Left forelimb (tissue), 1 donor: ENCODE results near the gene ROM1.

Experiments used
- DNase-seq: peaks from one replicate; pipeline ENCODE4 v3.0.0-alpha.2; 2018; ENCODE audit warnings: low spot score

The ROM1 gene

DNA sequence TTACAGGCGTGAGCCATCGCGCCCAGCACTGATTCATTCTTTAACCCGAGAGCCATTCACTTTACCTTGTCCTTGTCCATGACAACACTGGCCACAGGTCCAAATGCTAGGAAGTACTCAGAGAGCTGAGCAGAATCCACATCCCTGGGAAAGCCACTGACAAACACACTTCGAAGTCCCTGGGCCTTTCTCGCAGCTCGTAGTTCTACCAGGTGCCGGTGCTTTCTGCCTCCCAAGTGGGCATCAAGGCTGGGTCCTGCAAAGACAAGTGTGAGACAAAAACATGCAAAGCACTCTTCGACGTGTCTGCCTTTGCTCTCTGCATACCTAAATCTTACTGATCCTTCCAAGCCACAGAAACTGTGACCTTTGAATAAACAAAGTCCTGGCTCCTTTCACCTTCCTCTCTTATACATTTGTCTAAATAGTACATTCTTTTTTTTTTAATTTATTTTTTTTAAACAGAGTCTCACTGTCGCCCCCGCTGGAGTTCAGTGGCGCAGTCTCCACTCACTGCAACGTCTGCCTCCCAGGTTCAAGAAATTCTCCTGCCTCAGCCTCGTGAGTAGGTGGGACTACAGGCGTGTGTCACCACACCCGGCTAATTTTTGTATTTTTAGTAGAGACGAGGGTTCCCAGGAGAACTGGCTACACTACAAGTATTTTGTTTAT is 24.0 kb upstream of the ROM1 start:
- no peak for DNase-seq

DNA sequence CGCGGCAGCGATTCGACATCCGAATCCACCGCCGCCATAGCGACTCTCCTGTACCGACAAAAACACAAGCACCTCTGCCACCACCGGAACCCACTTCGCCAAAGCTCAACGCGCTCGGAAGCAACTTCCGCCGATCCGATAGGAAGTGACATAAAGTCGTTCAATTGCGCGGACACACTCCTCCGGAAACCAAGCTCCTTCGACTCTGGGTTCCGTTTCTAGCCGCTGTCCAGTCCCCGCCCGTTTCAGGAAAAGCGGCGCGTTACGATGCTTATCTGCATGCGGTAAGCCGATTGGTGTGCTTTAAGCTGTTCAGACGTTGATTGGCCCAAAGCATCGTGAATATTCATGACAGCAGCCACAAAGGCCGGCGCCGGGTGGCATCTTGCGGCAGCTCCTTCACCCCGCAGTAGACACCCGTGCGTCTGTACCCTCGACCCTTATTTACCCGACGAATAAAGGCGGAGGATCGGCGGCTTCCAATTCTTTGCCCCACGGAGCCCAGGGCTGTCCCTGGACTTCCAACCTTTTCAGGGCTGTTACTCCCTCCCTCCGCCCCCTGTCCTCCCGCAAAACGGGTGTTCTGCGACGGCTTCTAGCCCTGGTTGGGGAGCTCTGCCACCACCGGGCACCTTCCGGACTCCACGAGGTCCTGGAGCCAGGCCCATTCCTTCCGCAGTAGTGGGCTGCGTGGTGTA is 21.5 kb upstream of the ROM1 start, which contains the start of gene TUT1:
Gene TUT1, minus strand, starts transcription at position 76 of the 698 bp plus-strand sequence. Its CDS starts 38 bp downstream, at position 38.
- peak; percentile 95 for DNase-seq

DNA sequence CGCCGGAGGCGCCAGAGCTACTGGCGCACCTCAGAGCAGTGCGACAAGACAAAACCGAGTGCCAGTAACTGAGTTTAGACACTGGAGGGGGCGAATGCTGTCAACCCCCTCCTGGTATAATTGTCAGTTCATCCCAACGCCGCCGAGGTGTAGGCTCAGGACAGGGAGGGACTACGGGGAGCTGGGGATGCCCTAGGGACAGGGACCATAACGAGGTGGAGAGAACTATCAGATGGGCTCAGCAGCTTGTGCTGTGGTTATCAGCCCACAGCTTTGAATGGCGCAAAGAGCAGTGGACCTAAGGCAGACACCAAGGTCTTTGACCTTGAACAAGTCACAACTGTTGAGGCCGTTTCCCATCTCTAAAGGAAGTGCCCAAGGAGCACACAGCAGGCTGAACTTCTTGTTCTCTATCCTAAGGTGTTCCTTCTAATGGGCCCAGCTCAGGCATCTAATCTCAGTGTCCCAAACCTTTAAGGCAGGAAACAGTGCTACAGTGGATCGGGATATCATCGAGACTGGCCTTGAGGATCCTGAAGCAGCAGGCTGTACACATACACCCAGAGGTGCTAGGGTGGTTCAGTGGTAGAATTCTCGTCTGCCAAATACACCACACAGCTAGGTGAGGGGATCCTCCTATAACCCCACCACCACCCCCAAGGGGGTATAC is 20.8 kb upstream of the ROM1 start:
- DNase-seq = no peak

DNA sequence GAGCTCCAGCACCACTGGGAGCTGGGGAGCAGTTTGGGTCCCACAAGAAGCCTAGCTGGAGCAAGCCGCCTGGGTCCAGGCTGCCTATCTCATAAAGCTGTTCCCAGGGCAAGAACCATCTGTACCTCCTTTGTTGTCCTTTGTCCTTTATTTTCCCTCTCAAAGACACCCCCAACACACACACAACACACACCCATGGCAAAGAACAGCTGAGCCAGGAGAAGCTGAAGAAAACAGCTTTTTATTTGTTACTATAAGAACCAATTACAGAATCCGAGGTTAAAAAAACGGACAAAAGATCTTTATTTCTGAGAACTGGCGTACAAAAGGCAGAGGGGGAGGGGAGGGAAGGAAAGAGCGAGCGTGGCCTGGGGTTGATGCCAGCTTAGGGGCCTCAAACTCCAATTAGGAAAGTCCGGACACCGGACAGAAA is 20.1 kb upstream of the ROM1 start:
- no peak for DNase-seq

DNA sequence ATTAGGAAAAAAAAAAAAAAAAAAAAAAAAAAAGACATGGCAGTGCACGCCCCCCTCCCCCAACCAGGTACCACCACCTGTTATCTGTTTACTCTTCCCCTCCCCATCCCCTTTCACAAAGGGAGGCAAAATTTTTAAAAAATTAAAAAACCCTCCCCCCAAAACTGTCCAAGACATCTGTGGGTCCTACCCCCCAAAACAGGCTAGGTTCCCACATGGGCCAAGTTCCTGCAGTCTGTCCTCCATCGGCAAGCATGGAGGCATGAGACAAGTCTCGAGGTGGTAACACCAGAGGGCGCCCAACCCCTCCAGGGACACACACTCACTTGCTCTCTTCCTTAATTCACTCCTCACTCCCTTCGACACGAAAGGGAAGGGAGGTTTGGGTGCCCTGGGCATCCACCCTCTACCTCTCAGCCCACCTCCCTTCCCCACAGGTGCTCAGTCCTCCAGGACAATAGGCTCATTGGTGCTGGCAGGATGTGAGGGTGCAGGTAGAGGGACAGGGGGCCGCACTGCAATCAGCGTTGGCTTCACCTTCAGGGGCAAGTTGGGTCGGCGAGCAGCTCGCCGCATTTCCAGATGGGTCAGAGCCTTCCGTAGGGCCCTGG is 19.5 kb upstream of the ROM1 start:
- no peak for DNase-seq

DNA sequence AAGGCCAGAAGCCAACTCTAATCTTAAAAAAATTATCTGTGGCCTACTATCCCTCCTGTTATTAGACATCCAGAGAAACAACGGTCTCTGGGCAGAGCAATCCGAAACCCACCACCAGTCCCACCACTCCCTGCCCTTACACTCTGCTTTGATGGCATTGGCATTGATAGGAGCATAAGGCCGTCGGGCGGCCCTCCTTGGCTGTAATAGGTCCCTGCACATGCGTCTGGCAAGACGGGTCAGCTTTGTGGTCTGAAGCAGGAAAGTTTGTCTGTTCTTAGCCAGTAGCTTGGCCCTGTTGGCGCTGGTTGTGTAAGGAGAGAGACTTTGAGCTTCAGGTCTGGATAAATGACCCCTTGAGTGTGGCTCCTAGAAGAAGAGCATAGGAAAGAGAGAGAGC is 17.9 kb upstream of the ROM1 start:
- DNase-seq = no peak

DNA sequence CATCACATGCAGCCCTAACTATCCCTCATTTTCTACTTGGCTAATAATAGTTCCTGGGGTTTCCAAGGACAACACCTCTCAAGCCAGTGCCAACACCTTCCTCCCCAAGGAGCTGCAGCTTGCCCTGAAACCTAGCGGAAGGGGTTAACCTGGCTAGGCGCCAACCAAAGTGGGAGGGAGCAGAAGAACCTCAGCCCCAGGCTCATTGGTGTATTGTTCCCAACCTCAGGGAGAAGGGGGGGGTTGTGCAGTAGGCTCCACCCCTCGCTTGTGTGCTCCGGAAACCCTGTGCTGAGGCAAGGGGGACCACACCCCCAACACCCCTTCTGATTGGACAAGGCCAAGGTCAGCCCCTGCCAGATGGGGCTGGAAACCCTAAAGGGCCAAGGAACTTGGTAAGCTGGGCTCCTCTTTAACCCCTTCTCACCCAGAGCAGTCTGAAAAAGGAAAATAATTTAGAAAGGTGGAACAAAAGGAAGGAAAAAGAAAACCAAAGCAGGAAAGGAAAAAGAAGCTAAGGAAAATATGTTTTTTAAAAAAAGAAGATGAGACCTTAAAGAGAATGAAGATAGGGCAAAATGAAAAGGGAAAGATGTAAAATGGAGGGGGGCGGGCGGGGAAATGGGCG is 13.9 kb upstream of the ROM1 start:
- peak; percentile 93 for DNase-seq

DNA sequence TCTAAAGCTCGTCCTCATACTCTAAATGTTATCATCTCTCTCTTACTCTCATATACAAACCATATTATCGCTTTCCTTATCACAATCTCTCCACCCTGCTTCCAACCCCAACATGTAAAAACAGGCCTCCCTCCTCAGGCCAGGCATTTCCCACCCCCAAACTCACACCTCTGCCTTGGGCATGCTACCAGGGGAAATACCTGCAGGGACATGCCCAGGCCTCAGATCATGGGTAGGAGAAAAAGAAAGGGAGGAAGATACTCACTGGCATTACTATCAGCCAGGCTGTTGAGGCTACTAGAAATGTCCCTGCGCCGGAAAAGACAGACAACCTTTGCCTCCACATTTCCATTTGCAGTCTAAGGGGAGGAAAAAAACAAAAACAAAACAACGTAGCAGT is 13.2 kb upstream of the ROM1 start:
- no peak for DNase-seq

DNA sequence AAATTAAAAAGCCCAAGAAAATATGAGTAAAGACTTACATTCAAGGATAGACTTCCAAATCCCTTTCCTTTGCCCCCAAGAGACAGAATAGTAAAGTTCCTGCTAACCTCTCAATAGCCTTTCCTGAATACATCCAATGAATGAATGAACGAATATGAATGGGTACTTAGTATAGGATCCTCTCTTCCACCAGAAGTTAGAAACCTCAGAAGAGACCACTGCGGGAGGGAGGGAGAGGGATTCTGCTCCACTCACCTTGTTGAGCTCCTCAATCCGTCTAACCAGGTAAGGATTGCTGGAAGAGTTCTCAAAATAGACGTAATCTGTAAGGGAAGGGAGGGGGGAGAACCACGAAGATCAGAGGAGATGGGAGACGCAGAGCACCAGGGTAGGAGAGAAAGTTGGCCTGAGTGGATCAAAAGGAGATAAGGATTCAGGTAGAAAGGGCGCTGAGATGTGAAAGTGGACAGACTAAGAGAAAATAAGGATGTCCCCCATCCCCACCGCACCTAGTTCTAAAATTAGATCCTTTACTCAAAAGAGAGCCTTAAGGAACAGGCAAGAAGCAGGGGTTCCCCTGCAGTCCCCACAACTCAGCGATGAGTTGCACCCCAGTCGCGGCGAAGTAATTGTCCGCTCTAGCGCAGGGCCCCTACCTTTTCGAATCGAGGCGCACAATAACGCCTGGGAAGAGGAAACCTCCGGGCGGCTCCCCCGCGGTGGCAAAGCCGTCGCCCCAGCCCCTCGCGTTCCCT is 12.5 kb upstream of the ROM1 start:
- no peak for DNase-seq

DNA sequence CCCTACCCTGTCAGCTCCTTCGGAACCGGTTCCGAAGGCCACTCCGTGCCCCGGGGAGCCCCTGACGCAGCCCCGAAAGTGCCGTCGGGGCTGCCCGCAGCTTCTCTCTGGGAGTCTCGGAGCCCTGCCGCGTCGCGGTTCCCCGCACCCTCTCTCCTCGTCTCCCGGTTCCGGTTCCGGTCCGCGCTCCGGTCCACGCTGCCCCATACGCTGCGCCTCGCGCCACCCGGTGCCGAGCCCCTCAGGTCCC is 12.0 kb upstream of the ROM1 start:
- no peak for DNase-seq

DNA sequence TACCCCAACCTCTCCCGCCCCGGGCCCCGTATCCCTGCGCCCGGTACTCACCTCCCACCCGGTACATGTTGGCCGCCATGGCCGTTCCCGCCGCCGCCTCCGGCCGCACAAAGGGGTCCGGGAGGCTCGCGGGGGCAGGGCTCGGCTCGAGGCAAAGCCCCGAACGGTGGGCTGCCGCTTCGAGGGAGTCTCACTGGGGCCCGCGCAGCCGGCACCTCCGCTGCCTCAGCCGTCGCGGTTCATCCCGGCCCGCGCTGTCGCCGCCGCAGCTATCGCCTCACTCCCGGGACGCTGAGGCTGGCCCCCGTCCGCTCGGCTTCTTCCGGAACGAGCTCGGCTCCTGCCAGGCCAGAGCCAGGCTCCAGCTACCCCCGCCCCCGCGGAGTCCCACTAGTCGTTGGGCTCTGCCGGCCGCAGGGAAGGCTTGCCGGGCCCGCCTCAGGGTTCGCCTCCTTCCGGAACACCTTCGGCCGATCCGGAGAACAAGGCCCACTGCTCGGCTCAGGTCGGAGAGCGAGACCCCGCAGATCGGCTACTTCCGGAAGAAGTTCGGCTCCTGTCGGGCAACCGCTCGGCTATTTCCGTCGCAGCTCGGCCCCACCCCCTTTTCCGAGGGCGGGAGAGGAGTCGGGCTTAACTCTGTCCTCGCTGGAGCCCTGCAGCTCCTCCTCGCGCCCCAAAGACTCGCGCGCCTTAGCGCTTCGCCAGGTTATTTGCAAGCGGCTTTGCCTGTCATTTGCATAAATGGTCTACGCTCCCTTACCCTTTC is 11.5 kb upstream of the ROM1 start, which contains the start of gene MTA2:
Gene MTA2, minus strand, starts transcription at position 494 of the 769 bp plus-strand sequence. Its CDS starts 415 bp downstream, at position 79.
- peak; percentile 100 for DNase-seq

DNA sequence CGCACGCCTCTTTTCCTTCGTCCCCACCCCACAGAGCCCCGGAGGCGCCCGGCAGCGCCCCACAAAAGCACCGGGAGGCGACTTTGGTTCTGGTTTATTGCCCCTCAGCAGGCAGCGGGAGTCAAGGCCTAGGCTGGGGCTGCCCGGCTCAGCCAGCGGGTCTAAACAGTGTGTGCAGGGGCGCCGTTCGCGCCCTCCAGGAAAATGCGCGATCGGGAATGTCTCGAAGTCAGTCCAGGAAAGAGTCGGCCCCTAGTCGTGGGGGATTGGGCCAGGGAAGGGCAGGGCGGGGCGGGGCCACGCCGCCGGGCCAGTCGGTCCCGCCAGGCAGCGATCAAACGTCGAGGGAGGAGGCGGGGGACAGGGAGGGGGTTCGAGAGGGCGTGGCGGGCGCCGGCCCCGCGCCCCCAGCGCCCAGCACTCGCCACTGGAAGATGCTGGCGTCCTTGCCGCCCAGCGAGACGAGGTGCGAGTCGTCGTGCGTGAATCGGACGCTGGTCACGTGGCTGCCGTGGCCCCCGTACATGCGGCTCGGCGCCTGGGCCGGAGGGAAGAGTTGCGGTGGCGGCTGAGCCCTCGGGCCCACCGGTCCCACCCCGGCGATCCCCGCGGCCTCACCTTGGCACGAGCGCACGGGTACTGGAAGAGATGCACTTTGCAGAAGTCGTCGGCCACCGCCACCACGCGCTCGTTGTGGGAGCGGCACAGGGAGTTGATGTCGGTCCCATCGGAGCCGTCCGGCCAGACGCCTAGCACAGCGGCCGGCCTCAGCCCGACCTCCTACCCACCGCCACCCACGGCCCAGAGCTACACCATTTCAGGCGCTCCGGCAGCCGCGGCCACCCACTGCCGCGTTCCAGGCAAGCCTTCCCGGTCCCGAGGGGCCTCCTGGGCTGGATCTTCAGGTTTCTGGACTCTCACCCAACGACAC is 10.7 kb upstream of the ROM1 start:
- peak; percentile 88 for DNase-seq

DNA sequence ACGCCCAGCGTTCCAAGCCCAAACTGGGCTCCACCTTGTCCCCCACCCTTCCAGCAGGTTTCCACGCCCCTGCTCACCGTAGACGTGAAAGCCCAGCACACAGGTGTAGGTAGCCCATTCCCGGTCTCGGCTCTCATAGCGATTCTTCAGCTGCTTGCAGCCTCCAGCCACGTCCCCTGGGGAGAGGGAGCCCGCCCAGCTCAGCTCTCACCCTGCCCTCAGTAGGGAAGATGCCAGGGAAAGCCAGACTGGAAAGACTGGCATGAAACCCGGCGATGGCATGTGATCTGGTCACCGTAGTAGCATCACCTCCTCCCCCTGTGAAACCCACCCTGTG is 10.0 kb upstream of the ROM1 start:
- DNase-seq = no peak

DNA sequence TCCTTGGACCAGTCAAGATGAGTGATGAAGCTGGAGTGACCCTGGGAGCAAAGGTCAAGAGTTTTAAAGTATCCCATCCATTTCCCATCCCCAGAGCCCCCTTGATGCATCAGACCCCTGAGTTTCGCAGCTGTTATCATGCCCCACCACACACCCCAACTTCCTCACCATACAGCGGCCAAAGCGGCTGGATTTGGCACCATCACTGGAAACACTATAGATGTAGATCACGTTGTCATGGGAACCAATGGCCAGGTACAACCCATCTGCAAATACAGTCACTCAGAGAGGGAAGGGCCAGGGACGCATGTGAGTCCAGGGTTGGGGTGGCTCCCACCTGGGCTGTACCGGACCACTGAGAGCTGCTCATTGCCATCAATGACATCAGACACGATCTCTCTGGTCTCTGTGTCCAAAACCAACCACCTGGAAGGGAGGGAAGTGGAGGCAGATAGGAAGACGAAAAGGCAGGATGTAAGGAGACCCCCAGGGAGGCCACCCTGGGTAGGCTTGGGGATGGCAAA is 9.2 kb upstream of the ROM1 start:
- no peak for DNase-seq

DNA sequence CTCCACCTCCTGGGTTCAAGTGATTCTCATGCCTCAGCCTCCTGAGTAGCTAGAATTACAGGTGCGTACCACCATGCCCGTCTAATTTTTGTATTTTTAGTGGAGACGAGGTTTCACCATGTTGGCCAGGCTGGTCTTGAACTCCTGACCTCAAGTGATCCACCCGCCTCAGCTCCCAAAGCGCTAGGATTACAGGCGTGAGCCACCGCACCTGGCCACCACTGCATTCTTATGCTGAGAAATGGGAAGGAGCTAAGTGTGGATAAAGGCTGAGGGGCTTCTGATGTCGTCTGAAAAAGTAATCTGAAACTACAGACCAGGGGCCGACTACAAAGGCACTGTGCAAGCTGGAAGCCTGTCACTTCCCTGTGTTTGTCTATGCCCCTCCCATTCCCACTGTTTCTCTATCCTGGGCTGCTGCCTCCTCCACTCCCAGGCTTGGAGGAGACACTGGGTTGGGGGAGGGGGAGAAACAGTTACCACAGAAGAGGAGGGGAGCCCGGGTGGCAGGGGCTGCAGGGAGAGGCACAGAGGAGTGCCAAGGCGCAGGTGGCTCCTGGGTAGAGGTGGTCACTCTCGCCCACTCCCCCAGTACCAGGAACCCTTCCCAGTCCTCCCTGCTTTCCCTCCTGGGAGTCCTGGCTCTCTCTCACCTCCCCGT is 8.5 kb upstream of the ROM1 start:
- no peak for DNase-seq

DNA sequence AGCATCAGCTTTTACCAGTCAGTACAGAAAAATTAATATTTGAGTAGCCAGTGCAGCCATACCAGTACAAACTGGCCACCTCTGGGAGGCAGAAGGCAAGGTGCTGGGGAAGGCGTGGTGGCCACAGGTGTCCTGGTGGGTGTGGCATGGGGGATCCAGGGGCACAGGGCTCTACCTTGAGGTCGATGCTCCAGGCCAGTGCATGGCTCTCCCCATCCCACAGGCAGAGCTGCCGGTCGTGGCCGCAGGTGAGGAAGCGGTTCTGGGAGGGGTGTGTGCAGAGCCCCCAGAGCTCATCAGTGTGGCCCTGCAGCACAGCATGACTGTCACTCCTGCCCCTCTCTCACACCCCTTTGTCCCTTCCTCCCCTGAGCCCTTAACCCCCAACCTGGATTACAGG is 7.6 kb upstream of the ROM1 start:
- no peak for DNase-seq

DNA sequence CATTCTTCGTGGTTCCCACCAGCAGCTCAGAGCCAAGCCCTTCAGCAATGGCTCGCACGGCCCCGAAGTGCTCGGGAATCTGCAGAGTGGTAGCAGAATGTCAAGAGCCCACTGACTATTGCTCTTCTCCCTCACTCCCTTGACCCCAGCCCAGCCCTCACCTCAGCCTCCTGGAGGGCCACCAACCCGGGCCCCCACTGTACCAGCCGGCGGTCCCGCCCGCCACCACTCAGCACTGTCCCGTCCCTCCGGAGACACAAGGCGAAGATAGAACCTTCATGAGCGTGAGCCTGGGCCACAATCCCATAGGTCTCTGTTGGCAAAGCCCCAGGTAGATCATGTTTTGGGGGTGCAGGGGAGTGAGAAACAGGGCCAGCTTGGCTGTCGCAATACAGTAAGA is 7.2 kb upstream of the ROM1 start:
- no peak for DNase-seq

DNA sequence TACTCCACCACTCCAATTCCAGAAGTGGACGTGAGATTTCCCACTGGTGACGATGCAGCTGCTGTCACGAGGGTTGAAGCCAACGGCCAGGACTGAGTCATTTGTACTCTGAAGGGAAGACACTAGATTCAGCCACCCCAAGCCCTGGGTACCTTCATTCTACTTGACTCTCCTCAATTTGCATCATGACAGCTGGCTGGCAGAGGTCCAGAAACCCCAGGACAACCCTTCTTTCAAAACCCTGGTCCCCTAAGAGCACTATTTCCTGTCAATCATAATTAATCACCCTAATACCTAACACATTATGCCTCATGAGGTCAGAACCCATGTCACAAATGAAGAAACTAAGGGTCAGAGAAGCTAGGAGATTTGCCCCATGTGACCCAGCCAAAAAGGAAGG is 5.3 kb upstream of the ROM1 start:
- no peak for DNase-seq

DNA sequence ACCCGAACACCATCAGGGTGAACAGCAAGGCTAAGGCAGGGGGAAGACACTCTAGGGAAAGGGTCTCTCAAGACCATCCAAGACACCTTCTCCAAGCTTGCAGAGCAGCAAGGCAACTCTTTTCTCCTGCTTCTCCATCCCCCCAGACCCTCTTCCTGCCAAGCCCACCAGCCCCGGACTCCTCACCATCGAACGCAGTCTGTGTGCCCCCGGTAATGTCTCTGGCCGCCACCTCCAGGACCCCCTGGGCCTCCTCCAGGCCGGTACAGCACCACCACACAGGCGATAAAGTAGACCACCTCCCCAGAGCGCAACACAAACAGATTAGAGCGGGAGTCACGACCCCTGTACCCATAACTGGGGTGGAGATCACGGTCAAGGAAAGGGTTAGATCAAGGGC is 4.3 kb upstream of the ROM1 start:
- no peak for DNase-seq
